Measurements from ENCODE around the gene RENBP.
A peak's percentile ranks its signal among the peaks of the same experiment; 100 is the strongest.

RENBP gene

GRCh38 chrX:153954558-153955227, 10.2 kb upstream of the RENBP start:
- no peak for DNase-seq (ENCODE audit: low read depth in 2 of 2)

GRCh38 chrX:153953892-153954557, 9.6 kb upstream of the RENBP start:
- no peak for DNase-seq (ENCODE audit: low read depth in 2 of 2)

- peak; percentile 54 for DNase-seq (ENCODE audit: low read depth in 2 of 2)
Observed at GRCh38 chrX:153953342-153953830, 8.9 kb upstream of the RENBP start.

GRCh38 chrX:153952373-153953026, 8.1 kb upstream of the RENBP start:
- no peak for DNase-seq (ENCODE audit: low read depth in 2 of 2)

- no peak for DNase-seq (ENCODE audit: low read depth in 2 of 2)
Observed at GRCh38 chrX:153951683-153952372, 7.4 kb upstream of the RENBP start.

GRCh38 chrX:153950127-153950526, 5.7 kb upstream of the RENBP start:
- no peak for DNase-seq (ENCODE audit: low read depth in 2 of 2)

- no peak for DNase-seq (ENCODE audit: low read depth in 2 of 2)
Observed at GRCh38 chrX:153948847-153949805, 4.7 kb upstream of the RENBP start.

GRCh38 chrX:153948002-153948466, 3.6 kb upstream of the RENBP start:
- no peak for DNase-seq (ENCODE audit: low read depth in 2 of 2)

GRCh38 chrX:153947009-153947769, 2.7 kb upstream of the RENBP start:
- peak; percentile 38 to 57 for DNase-seq (ENCODE audit: low read depth in 2 of 2)

GRCh38 chrX:153945956-153946943, 1.8 kb upstream of the RENBP start:
- DNase-seq (ENCODE audit: low read depth in 2 of 2), result no peak

- no peak for DNase-seq (ENCODE audit: low read depth in 2 of 2)
Observed at GRCh38 chrX:153944800-153945150, 332 bp upstream of the RENBP start.

GRCh38 chrX:153941336-153942252, 2.8 kb downstream of the RENBP start:
- no peak for DNase-seq (ENCODE audit: low read depth in 2 of 2)

- DNase-seq (ENCODE audit: low read depth in 2 of 2), result no peak
Observed at GRCh38 chrX:153939573-153939972, 4.9 kb downstream of the RENBP start.

- DNase-seq (ENCODE audit: low read depth in 2 of 2), result no peak
Observed at GRCh38 chrX:153938226-153938786, 6.1 kb downstream of the RENBP start.

GRCh38 chrX:153937056-153937455, 7.4 kb downstream of the RENBP start:
- no peak for DNase-seq (ENCODE audit: low read depth in 2 of 2)

GRCh38 chrX:153935326-153935851, 9.1 kb downstream of the RENBP start:
- no peak for DNase-seq (ENCODE audit: low read depth in 2 of 2)

- peak in 1 of 2 donors; percentile 55 for DNase-seq (ENCODE audit: low read depth in 2 of 2)
Observed at GRCh38 chrX:153934762-153935325, 9.6 kb downstream of the RENBP start, which contains the start of gene NAA10. Gene NAA10, minus strand, starts transcription at chrX:153935037. Its CDS starts 133 bp downstream, at chrX:153934904.
